Measurements from ENCODE around the gene DNHD1. TPM values are rescaled to one million over a fixed set of nuclear protein-coding genes. Genes with fewer than 3 reads are reported as not detected.

The DNHD1 gene
- total and polyA plus RNA-seq, 2 of the 13 experiments (the other 11 are each of a cell fraction or from before 2014, with no cell fraction given): 2.7 to 9.3 TPM

DNA sequence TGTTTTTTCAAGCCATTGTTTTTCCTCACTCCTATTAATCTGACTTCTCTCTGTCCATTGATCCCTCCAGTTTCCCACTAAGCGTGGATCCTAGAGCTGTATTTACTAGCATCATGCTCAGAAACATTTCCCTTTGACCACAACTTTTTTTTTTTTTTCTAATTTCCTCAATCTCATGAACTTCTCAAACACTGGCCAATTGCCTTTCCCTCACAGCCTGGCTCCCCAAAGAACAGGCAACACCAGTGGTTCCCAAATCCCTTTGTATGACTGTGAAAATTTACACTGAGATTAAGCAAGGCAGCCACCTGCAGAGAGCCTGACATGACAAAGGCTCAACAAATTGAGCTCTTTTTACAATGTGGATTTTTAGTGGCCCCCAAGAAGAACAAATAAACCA, 123.6 kb downstream of the DNHD1 start:
- no peaks in the 10 kb centered on the region for H4K20me1 ChIP-seq (ENCODE audit: insufficient read depth, low read length)
- TF ChIP-seq, protein P1, sequence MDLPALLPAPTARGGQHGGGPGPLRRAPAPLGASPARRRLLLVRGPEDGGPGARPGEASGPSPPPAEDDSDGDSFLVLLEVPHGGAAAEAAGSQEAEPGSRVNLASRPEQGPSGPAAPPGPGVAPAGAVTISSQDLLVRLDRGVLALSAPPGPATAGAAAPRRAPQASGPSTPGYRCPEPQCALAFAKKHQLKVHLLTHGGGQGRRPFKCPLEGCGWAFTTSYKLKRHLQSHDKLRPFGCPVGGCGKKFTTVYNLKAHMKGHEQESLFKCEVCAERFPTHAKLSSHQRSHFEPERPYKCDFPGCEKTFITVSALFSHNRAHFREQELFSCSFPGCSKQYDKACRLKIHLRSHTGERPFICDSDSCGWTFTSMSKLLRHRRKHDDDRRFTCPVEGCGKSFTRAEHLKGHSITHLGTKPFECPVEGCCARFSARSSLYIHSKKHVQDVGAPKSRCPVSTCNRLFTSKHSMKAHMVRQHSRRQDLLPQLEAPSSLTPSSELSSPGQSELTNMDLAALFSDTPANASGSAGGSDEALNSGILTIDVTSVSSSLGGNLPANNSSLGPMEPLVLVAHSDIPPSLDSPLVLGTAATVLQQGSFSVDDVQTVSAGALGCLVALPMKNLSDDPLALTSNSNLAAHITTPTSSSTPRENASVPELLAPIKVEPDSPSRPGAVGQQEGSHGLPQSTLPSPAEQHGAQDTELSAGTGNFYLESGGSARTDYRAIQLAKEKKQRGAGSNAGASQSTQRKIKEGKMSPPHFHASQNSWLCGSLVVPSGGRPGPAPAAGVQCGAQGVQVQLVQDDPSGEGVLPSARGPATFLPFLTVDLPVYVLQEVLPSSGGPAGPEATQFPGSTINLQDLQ (CRISPR knock-in tag; IDR thresholded peaks at IDR 0.05): no peak
- TF ChIP-seq MLLT10 (CRISPR knock-in tag; IDR thresholded peaks at IDR 0.05) (no peak), ZFP36 (IDR thresholded peaks at IDR 0.05; ENCODE audit: borderline replicate concordance, low read depth, low read length, partially characterized antibody) (no peak), SP4 (CRISPR knock-in tag; IDR thresholded peaks at IDR 0.05) (no peak), ZBTB20 (CRISPR knock-in tag; IDR thresholded peaks at IDR 0.05; ENCODE audit: borderline replicate concordance, low read depth) (no peak), ZNF605 (CRISPR knock-in tag; IDR thresholded peaks at IDR 0.05) (no peak), ZNF12 (CRISPR knock-in tag; IDR thresholded peaks at IDR 0.05) (no peak), KAT2B (IDR thresholded peaks at IDR 0.05; ENCODE audit: borderline replicate concordance, low read depth, low read length) (no peak), ZFP37 (CRISPR knock-in tag; IDR thresholded peaks at IDR 0.05; ENCODE audit: borderline replicate concordance) (no peak), SNRNP70 (IDR thresholded peaks at IDR 0.05; ENCODE audit: low read depth, low read length) (no peak)
- TF ChIP-seq, protein P2, sequence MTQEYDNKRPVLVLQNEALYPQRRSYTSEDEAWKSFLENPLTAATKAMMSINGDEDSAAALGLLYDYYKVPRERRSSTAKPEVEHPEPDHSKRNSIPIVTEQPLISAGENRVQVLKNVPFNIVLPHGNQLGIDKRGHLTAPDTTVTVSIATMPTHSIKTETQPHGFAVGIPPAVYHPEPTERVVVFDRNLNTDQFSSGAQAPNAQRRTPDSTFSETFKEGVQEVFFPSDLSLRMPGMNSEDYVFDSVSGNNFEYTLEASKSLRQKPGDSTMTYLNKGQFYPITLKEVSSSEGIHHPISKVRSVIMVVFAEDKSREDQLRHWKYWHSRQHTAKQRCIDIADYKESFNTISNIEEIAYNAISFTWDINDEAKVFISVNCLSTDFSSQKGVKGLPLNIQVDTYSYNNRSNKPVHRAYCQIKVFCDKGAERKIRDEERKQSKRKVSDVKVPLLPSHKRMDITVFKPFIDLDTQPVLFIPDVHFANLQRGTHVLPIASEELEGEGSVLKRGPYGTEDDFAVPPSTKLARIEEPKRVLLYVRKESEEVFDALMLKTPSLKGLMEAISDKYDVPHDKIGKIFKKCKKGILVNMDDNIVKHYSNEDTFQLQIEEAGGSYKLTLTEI (CRISPR knock-in tag; conservative IDR thresholded peaks at IDR 0.05): no peak
- TF ChIP-seq, protein P3, sequence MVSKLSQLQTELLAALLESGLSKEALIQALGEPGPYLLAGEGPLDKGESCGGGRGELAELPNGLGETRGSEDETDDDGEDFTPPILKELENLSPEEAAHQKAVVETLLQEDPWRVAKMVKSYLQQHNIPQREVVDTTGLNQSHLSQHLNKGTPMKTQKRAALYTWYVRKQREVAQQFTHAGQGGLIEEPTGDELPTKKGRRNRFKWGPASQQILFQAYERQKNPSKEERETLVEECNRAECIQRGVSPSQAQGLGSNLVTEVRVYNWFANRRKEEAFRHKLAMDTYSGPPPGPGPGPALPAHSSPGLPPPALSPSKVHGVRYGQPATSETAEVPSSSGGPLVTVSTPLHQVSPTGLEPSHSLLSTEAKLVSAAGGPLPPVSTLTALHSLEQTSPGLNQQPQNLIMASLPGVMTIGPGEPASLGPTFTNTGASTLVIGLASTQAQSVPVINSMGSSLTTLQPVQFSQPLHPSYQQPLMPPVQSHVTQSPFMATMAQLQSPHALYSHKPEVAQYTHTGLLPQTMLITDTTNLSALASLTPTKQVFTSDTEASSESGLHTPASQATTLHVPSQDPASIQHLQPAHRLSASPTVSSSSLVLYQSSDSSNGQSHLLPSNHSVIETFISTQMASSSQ (IDR thresholded peaks at IDR 0.05; ENCODE audit: low read depth): no peak
- TF ChIP-seq, protein P3 (CRISPR knock-in tag; IDR thresholded peaks at IDR 0.05; ENCODE audit: borderline replicate concordance): no peak
- no peak overlapping the region for H3K4me3 ChIP-seq (replicated peaks in 1 of 3; ENCODE audit: insufficient read depth in 1 of 3, low read depth in 2 of 3, low read length in 3 of 3)
- H2AFZ ChIP-seq (ENCODE audit: low read length): no peak overlapping the region
- BruUV-seq (replicated peaks): no TSS peak
- peaks cover 41% of the 10 kb centered on the region for H3K4me1 ChIP-seq (ENCODE audit: insufficient read depth, low read length)
- no peak overlapping the region for H3K27ac ChIP-seq (ENCODE audit: extremely low read length, insufficient read depth, low read length)
- ChIA-PET CTCF (ENCODE audit: low intra/inter-chr PET ratio, low total read pairs) (no interaction called here), POLR2A (interaction anchor here (0.9 to 5.5 kb wide), 4 partner anchors 8 to 63 kb away, joined by 4 to 24 read pairs (median 4); partner anchors contain the start of genes MRPL17 and TAF10)
- FAIRE-seq (no peak), ATAC-seq (no peak), DNase-seq (ENCODE audit: low spot score) (no peak)
- H3K27me3 ChIP-seq (ENCODE audit: control insufficient read depth in 1 of 2, insufficient read depth in 2 of 2, low read length in 2 of 2): peaks cover 15 to 54% of the 10 kb centered on the region in 2 experiments
- H3K36me3 ChIP-seq (replicated peaks in 1 of 2; ENCODE audit: control insufficient read depth in 1 of 2, insufficient read depth in 2 of 2, low read length in 2 of 2): peaks cover 2 to 5% of the 10 kb centered on the region in 2 experiments; a peak in 1 of 5 replicates
- in situ Hi-C loops (cut with HindIII; ENCODE audit: extremely low pct_ligation_motif_present, low pct_unique_long_range_greater_than_20kb): no loop called here
- no peak overlapping the region for H3K4me2 ChIP-seq (ENCODE audit: low read depth, low read length)
- no peak overlapping the region for H3K9ac ChIP-seq (ENCODE audit: insufficient read depth, low read depth, low read length)
- peaks cover 7% of the 10 kb centered on the region for H3K79me2 ChIP-seq (ENCODE audit: insufficient read depth, low read length)
- no peaks in the 10 kb centered on the region for H3K9me3 ChIP-seq (ENCODE audit: low read length)
- WGBS (ENCODE audit: low lambda C conversion rate): 11% methylated on average over 1 of the region's 1 CpG
- intact Hi-C loops (cut with micrococcal nuclease; ENCODE audit: unreplicated experiment): no loop called here

Measured in HepG2 (cell line).